Activated CD4-positive, alpha-beta T cell treated with anti-CD3 and anti-CD28 coated beads, Interleukin-10, Interleukin-2, amounts not matched to agents 100 ng/mL and 50 ng/mL, durations not matched to agents 16 hours and 8 hours (primary cell): Measurements from ENCODE around the gene NR6A1.
"Not testable (repeated sequence)": the region's sequence is repeated elsewhere in the genome, so short reads cannot be mapped to it uniquely, and the experiment has no call there.

Source experiments
- DNase-seq: peaks from one replicate; pipeline ENCODE4 v3.0.0-alpha.2; 2020

The NR6A1 gene

GRCh38 chr9:124757616-124758015, 13.5 kb downstream of the NR6A1 start:
- DNase-seq, result no peak

- no peak for DNase-seq
These were observed 15.1 kb downstream of the NR6A1 start for GRCh38 chr9:124756011-124756410.

GRCh38 chr9:124755061-124755460, 16.1 kb downstream of the NR6A1 start:
- DNase-seq, result no peak

GRCh38 chr9:124754289-124754688, 16.8 kb downstream of the NR6A1 start:
- DNase-seq, result no peak

GRCh38 chr9:124752967-124753366, 18.1 kb downstream of the NR6A1 start:
- no peak for DNase-seq

GRCh38 chr9:124749781-124750180, 21.3 kb downstream of the NR6A1 start:
- no peak for DNase-seq

GRCh38 chr9:124749284-124749683, 21.8 kb downstream of the NR6A1 start:
- no peak for DNase-seq

GRCh38 chr9:124747065-124747464, 24.0 kb downstream of the NR6A1 start:
- DNase-seq, result no peak

GRCh38 chr9:124743686-124744348, 27.3 kb downstream of the NR6A1 start:
- no peak for DNase-seq

GRCh38 chr9:124742940-124743339, 28.2 kb downstream of the NR6A1 start:
- no peak for DNase-seq

GRCh38 chr9:124741662-124742061, 29.4 kb downstream of the NR6A1 start:
- DNase-seq, result no peak

GRCh38 chr9:124741149-124741548, 30.0 kb downstream of the NR6A1 start:
- DNase-seq, result no peak

GRCh38 chr9:124739360-124739759, 31.8 kb downstream of the NR6A1 start:
- DNase-seq, result no peak

GRCh38 chr9:124738075-124738474, 33.0 kb downstream of the NR6A1 start:
- DNase-seq, result not testable (repeated sequence)

GRCh38 chr9:124735121-124735520, 36.0 kb downstream of the NR6A1 start:
- peak; percentile 59 for DNase-seq

- not testable (repeated sequence) for DNase-seq
These were observed 36.4 kb downstream of the NR6A1 start for GRCh38 chr9:124734741-124735083.

GRCh38 chr9:124733964-124734740, 37.0 kb downstream of the NR6A1 start:
- no peak for DNase-seq

GRCh38 chr9:124730772-124731171, 40.3 kb downstream of the NR6A1 start:
- no peak for DNase-seq

- no peak for DNase-seq
These were observed 44.2 kb downstream of the NR6A1 start for GRCh38 chr9:124726886-124727285.

GRCh38 chr9:124725068-124725452, 46.1 kb downstream of the NR6A1 start:
- no peak for DNase-seq

GRCh38 chr9:124724415-124725067, 46.6 kb downstream of the NR6A1 start:
- no peak for DNase-seq

GRCh38 chr9:124723352-124723751, 47.8 kb downstream of the NR6A1 start:
- DNase-seq, result no peak

- no peak for DNase-seq
These were observed 49.8 kb downstream of the NR6A1 start for GRCh38 chr9:124721109-124721906.
